A172 (cell line): Measurements from ENCODE around the gene GABRR2. TPM values are rescaled to one million over a fixed set of nuclear protein-coding genes. Genes with fewer than 3 reads are reported as not detected.

Experiments used
- DNase-seq: peaks from one replicate; pipeline ENCODE4 v3.0.0-alpha.2; 2015; ENCODE audit warnings: low spot score
- total RNA-seq: library from RNA; depleted of rRNA; stranded (reverse); fragments of >200 nt; shearing (Covaris generic); gene quantifications from 2 replicates; pipeline ENCODE4 v1.2.3, GENCODE V29; 2014

Gene GABRR2
- total RNA-seq, 1 experiment from 2014 or later, result not detected

- DNase-seq, result no peak
These were observed 23.8 kb downstream of the GABRR2 start for GRCh38 chr6:89291256-89291819.

GRCh38 chr6:89290401-89291155 lies 24.5 kb downstream of the GABRR2 start:
- DNase-seq, result no peak

GRCh38 chr6:89289710-89290109 lies 25.4 kb downstream of the GABRR2 start:
- DNase-seq, result no peak

- no peak for DNase-seq
These were observed 27.6 kb downstream of the GABRR2 start for GRCh38 chr6:89287351-89288028.

GRCh38 chr6:89286516-89286915 lies 28.6 kb downstream of the GABRR2 start:
- no peak for DNase-seq

- DNase-seq, result no peak
These were observed 29.9 kb downstream of the GABRR2 start for GRCh38 chr6:89284963-89285735.

GRCh38 chr6:89284081-89284480 lies 31.0 kb downstream of the GABRR2 start:
- no peak for DNase-seq

- DNase-seq, result no peak
These were observed 32.4 kb downstream of the GABRR2 start for GRCh38 chr6:89282749-89283148.

GRCh38 chr6:89281779-89282246 lies 33.3 kb downstream of the GABRR2 start:
- DNase-seq, result peak; percentile 39

- no peak for DNase-seq
These were observed 36.1 kb downstream of the GABRR2 start for GRCh38 chr6:89278956-89279355.

- no peak for DNase-seq
These were observed 39.2 kb downstream of the GABRR2 start for GRCh38 chr6:89275900-89276299.

- no peak for DNase-seq
These were observed 41.3 kb downstream of the GABRR2 start for GRCh38 chr6:89273816-89274215.

GRCh38 chr6:89272596-89272995 lies 42.5 kb downstream of the GABRR2 start:
- no peak for DNase-seq

GRCh38 chr6:89270951-89271721 lies 44.0 kb downstream of the GABRR2 start:
- DNase-seq, result no peak

GRCh38 chr6:89269981-89270380 lies 45.1 kb downstream of the GABRR2 start:
- DNase-seq, result no peak

- DNase-seq, result no peak
These were observed 45.8 kb downstream of the GABRR2 start for GRCh38 chr6:89269252-89269651.

- DNase-seq, result peak; percentile 24
These were observed 46.3 kb downstream of the GABRR2 start for GRCh38 chr6:89268776-89269175.

- DNase-seq, result no peak
These were observed 47.2 kb downstream of the GABRR2 start for GRCh38 chr6:89267918-89268317.

- DNase-seq, result no peak
These were observed 50.8 kb downstream of the GABRR2 start for GRCh38 chr6:89264296-89264695.

- no peak for DNase-seq
These were observed 54.3 kb downstream of the GABRR2 start for GRCh38 chr6:89260832-89261231.

- DNase-seq, result no peak
These were observed 54.8 kb downstream of the GABRR2 start for GRCh38 chr6:89260310-89260709.
